Activated T-helper 2 cell treated with anti-CD3 and anti-CD28 coated beads, Interferon-gamma antibody, Interleukin-2, Interleukin-4, amounts not matched to agents 10 μg/mL and 5 μg/mL and 100 μg/mL, durations not matched to agents 14 hours and 24 hours and 36 hours (primary cell): ENCODE measurements around the gene ADPRHL1. TPM values are rescaled to one million over a fixed set of nuclear protein-coding genes. Genes with fewer than 3 reads are reported as not detected.

Experiments used
- DNase-seq: peaks from one replicate; pipeline ENCODE4 v3.0.0; 2021; ENCODE audit warnings: low spot score
- H3K27ac Mint-ChIP-seq: one replicate; pipeline ENCODE4 v1.8.0; 2021; ENCODE audit warnings: mixed read lengths
- H3K27me3 Mint-ChIP-seq: one replicate; pipeline ENCODE4 v1.8.0; 2021; ENCODE audit warnings: low read depth, mixed read lengths
- H3K36me3 Mint-ChIP-seq: one replicate; pipeline ENCODE4 v1.8.0; 2021; ENCODE audit warnings: low read depth, mixed read lengths
- H3K4me1 Mint-ChIP-seq: one replicate; pipeline ENCODE4 v1.8.0; 2021; ENCODE audit warnings: low read depth, mixed read lengths
- H3K4me3 Mint-ChIP-seq: one replicate; pipeline ENCODE4 v1.8.0; 2021; ENCODE audit warnings: low read depth, mild to moderate bottlenecking, moderate library complexity, mixed read lengths
- H3K9me3 Mint-ChIP-seq: one replicate; pipeline ENCODE4 v1.8.0; 2021; ENCODE audit warnings: mixed read lengths
- intact Hi-C: fragments of 100-400 bp; cut with micrococcal nuclease; formaldehyde crosslinking; loops from one replicate; pipeline ENCODE4 v1.15.1; 2023
- total RNA-seq: library from RNA; stranded (reverse); gene quantifications from 2 replicates; pipeline ENCODE4 v1.2.3, GENCODE V29; 2022

Gene ADPRHL1
- total RNA-seq, 1 donor from 2014 or later = 0.64 TPM

DNA sequence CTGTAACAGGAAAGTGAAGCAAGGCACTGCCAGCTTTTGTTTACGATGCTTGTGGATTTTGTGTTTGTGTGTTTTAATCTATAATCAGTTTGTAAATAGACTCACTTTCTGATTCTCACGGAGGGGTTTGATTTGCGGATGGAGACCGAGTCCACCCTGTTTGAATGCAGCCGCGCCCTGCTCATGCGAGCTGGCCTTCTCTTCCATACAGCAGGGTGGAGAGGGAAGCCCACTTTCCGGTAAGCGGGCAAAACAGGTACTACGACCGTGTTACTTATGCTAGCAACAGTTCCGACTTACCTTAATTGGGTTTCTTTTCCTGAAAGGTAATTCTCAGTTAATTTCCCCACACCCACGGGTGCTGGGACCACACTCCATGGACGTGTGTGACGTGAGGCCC is 33.1 kb downstream of the ADPRHL1 start:
- intact Hi-C loops = no loop called here
- Mint-ChIP-seq H3K27me3 (no peaks in the 10 kb centered on the region), H3K4me3 (no peak overlapping the region), H3K27ac (no peak overlapping the region), H3K36me3 (no peaks in the 10 kb centered on the region), H3K9me3 (no peaks in the 10 kb centered on the region), H3K4me1 (no peaks in the 10 kb centered on the region)
- DNase-seq = no peak

DNA sequence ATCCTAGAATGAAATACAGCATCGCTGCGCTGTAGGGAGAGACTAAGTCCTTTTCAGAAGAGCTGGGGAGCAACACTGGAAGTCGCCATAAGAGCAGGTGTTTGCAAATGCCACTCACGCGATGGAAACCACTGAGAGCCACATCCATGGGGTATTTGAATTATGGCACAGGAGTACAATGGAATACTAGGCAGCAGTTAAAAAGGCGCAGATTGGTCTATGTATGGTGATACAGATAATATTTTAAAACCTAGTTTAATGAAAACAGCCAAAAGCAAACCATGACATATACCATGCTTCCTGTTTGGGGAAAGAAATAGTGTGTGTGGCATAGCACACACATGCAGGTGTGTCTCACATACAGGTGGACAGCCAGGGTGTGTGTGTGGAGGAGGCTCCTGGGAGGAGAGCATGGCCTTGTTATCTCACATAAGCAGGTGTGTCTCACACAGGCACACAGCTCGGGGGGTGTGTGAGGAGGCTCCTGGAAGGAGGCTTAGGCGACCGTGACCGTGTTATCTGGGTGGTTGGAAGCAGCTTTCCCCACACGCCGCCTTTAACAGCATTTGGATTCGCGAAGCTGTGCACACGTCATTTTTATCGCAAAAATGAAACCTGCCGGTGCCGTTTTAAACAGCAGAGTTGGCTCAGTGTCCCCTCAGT is 33.6 kb downstream of the ADPRHL1 start:
- no peak for DNase-seq
- no peaks in the 10 kb centered on the region for H3K4me1 Mint-ChIP-seq
- H3K4me3 Mint-ChIP-seq = no peak overlapping the region
- no peaks in the 10 kb centered on the region for H3K36me3 Mint-ChIP-seq
- intact Hi-C loops = no loop called here
- H3K27ac Mint-ChIP-seq = no peak overlapping the region
- no peaks in the 10 kb centered on the region for H3K27me3 Mint-ChIP-seq
- no peaks in the 10 kb centered on the region for H3K9me3 Mint-ChIP-seq

- intact Hi-C loops = no loop called here
- H3K36me3 Mint-ChIP-seq = no peaks in the 10 kb centered on the region
- no peak overlapping the region for H3K27ac Mint-ChIP-seq
- DNase-seq = no peak
- no peaks in the 10 kb centered on the region for H3K27me3 Mint-ChIP-seq
- H3K4me3 Mint-ChIP-seq = no peak overlapping the region
- H3K9me3 Mint-ChIP-seq = no peaks in the 10 kb centered on the region
- no peaks in the 10 kb centered on the region for H3K4me1 Mint-ChIP-seq
Observed at GRCh38 chr13:113418722-113419049, 34.6 kb downstream of the ADPRHL1 start.

DNA sequence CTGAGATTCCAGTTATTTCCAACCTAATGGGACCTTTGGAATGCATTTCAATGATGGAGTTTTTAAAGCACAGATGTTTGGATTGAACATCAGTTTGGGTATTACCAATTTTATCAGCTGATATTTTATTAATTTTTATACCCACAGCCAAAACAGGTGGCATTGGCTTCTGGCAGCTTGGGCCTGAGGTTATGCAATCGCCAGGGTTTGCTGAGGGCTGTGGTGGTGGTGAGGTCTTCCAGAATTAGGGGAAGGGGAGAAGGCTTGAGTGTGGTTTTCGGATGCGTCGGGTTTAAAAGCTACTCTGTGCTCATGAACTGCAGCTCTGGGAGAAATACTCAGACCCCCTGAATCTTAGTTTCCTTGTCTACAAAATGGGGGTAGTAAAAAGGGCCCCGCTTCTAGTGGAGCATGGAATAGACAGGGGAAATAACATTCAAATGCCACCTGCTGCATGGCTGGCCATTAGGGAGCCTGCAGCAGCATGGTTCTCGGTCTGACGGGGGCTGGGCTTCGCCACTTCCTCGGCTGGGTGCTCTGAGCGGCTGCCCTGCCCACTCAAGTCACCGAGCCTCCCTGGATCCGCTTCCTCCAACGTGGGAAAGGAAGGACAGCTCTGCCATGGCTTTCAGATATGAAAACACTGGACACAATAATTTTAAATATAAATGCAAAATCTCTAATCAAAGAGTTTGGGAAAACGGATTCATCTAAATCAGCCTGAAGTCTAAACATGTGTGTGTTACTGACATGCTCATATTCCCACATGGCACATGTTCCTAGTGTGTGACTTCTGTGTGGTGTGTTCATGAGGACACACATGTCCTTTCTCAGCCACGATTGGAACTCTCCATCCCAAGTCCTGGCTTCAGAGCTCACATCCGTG is 35.2 kb downstream of the ADPRHL1 start:
- H3K36me3 Mint-ChIP-seq = no peaks in the 10 kb centered on the region
- no peak overlapping the region for H3K4me3 Mint-ChIP-seq
- H3K27ac Mint-ChIP-seq = no peak overlapping the region
- H3K4me1 Mint-ChIP-seq = no peaks in the 10 kb centered on the region
- no peak for DNase-seq
- no peaks in the 10 kb centered on the region for H3K27me3 Mint-ChIP-seq
- H3K9me3 Mint-ChIP-seq = no peaks in the 10 kb centered on the region
- intact Hi-C loops = no loop called here

DNA sequence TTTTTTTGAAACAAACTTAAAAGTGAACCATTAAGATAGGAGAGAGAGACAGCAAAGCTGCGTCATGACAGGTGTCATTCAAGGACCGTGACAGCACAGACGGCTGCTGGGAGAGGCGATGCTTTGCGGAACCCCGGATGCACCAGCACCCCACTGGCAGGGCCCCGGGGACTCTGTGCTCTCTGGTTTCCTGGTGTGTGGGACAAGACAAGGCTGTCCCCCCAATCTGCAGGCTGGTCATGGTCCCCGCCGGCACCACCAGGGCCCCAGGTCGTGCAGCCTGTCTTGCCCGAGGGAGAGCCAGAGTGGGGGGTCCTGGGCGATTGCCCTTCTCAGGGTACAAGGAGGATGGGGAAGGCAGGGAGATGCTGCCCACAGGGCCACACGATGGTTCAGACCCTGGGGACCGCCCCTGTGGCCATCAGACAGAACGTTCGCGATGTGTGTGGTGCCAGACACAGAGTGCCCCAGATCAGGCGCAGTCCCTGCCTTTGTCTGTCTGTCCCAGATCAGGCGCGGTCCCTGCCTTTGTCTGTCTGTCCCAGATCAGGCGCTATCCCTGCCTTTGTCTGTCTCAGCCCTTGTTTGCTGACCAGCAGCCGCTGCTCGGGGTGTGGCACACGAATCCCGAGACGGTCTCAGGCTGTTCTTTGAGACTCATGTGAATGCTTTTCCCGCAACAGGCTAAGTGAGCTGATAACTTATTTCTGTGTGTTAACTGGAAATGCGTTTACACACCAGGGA is 36.1 kb downstream of the ADPRHL1 start:
- H3K4me1 Mint-ChIP-seq = no peaks in the 10 kb centered on the region
- intact Hi-C loops = no loop called here
- H3K9me3 Mint-ChIP-seq = no peaks in the 10 kb centered on the region
- no peak for DNase-seq
- H3K4me3 Mint-ChIP-seq = no peak overlapping the region
- no peaks in the 10 kb centered on the region for H3K36me3 Mint-ChIP-seq
- no peaks in the 10 kb centered on the region for H3K27me3 Mint-ChIP-seq
- H3K27ac Mint-ChIP-seq = no peak overlapping the region

GRCh38 chr13:113415825-113416224 is 37.5 kb downstream of the ADPRHL1 start:
- H3K4me1 Mint-ChIP-seq = no peaks in the 10 kb centered on the region
- H3K27me3 Mint-ChIP-seq = no peaks in the 10 kb centered on the region
- no peak for DNase-seq
- intact Hi-C loops = no loop called here
- no peak overlapping the region for H3K27ac Mint-ChIP-seq
- no peaks in the 10 kb centered on the region for H3K9me3 Mint-ChIP-seq
- H3K36me3 Mint-ChIP-seq = no peaks in the 10 kb centered on the region
- H3K4me3 Mint-ChIP-seq = no peak overlapping the region

DNA sequence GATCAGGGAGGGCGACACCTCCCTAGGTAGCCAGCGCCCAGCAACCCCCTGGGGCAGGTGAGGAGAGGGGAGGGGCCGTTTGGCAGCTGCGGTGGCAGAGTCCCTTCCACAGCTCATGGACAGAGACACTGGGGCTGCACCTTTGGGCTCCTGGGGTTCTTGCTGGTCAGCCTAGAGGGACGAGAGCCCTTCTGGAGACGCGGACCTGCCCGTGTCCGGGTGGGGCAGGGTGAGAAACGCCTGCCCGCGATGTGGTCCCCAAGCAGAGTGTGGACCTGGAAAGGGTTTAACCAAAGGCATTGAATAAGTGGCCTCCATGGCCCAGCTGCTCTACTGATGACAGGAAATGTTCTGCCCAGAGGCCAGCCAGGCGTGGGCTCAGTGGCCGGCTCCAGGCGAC is 38.3 kb downstream of the ADPRHL1 start:
- Mint-ChIP-seq H3K36me3 (no peaks in the 10 kb centered on the region), H3K4me1 (no peaks in the 10 kb centered on the region), H3K27ac (no peak overlapping the region), H3K27me3 (no peaks in the 10 kb centered on the region), H3K9me3 (no peaks in the 10 kb centered on the region), H3K4me3 (no peak overlapping the region)
- DNase-seq = no peak
- intact Hi-C loops = no loop called here

DNA sequence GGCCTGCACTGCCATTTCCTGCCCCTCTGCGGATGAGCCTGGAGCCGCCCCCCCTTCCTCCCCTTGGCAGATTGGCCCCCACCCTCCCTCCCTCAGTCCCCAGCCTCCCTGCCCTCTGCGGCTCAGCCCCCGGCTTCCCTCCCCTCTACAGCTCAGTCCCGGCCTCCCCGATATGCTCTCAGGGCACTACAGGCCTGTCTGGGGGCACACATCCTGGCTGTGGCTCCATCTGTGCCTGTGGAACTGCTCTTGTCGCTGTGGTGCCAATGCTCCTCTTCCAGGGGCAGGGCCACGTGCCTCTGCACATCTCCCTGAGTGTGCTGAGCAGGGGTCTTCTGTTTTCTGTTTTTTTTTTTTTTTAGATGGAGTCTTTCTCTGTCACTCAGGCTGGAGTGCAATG is 39.0 kb downstream of the ADPRHL1 start:
- intact Hi-C loops = no loop called here
- H3K4me1 Mint-ChIP-seq = no peaks in the 10 kb centered on the region
- no peak for DNase-seq
- H3K36me3 Mint-ChIP-seq = no peaks in the 10 kb centered on the region
- H3K27ac Mint-ChIP-seq = no peak overlapping the region
- no peaks in the 10 kb centered on the region for H3K9me3 Mint-ChIP-seq
- no peak overlapping the region for H3K4me3 Mint-ChIP-seq
- H3K27me3 Mint-ChIP-seq = no peaks in the 10 kb centered on the region

DNA sequence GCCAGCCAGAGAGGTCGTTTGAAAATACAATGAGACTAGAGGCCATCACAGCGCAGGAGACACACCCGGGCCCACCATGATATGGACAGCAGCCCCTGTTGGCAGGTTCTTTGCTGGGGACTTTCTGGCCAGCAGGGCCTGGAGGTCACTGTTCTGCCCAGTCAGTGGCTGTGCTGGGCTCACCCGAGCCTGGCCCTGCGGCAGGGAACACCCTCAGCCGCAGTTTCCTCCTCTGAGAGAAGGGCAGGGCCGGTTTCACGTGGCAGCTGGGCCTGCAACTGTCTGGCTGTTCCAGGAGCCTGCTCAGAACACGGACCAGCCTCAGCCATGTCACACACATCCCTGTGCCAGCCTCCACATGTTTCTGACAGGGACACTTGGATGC is 39.4 kb downstream of the ADPRHL1 start:
- intact Hi-C loops = no loop called here
- no peak for DNase-seq
- Mint-ChIP-seq H3K9me3 (no peaks in the 10 kb centered on the region), H3K4me1 (no peaks in the 10 kb centered on the region), H3K4me3 (no peak overlapping the region), H3K27me3 (no peaks in the 10 kb centered on the region), H3K36me3 (no peaks in the 10 kb centered on the region), H3K27ac (no peak overlapping the region)

DNA sequence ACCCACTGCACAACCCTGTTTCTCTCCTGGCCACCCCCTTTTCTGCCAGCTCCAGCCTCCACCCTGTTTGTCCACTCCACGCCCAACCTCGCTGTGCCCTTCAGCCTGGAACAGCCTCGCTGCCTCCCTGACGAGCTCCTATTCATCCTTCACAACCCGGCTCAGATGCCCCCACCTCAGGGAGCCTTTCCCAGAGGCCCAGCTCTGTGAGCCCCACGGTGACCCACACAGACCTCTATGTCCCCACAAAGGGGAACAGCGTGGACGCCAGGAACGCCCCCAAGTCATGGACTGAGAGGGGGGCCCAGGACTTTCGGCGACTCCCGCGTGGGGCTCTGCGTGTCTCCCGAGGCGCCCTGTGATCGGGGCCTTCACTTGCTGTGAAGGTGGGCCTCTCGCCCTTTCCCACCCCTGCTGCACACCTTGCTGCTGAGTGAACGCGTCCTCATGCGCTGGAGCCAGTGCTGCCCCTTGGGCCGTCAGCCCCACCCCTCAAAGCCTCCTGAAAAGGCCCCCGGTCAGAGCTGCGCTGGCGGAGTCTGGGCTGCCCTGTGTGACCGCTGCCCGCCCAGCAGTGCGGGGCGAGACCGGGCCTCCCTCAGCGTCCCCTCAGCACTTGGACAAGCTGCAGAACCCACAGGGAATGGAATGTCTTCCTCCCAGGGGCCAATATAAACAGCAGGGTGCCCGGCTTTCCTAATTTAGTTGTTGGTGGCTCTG is 40.0 kb downstream of the ADPRHL1 start:
- DNase-seq = no peak
- H3K36me3 Mint-ChIP-seq = no peaks in the 10 kb centered on the region
- no peak overlapping the region for H3K27ac Mint-ChIP-seq
- H3K9me3 Mint-ChIP-seq = no peaks in the 10 kb centered on the region
- no peaks in the 10 kb centered on the region for H3K4me1 Mint-ChIP-seq
- H3K27me3 Mint-ChIP-seq = no peaks in the 10 kb centered on the region
- no peak overlapping the region for H3K4me3 Mint-ChIP-seq
- intact Hi-C loops = no loop called here

GRCh38 chr13:113412440-113412839 is 40.8 kb downstream of the ADPRHL1 start:
- no peaks in the 10 kb centered on the region for H3K9me3 Mint-ChIP-seq
- H3K27ac Mint-ChIP-seq = no peak overlapping the region
- H3K4me1 Mint-ChIP-seq = no peaks in the 10 kb centered on the region
- intact Hi-C loops = no loop called here
- H3K4me3 Mint-ChIP-seq = no peak overlapping the region
- DNase-seq = no peak
- H3K36me3 Mint-ChIP-seq = no peaks in the 10 kb centered on the region
- no peaks in the 10 kb centered on the region for H3K27me3 Mint-ChIP-seq

- no peaks in the 10 kb centered on the region for H3K27me3 Mint-ChIP-seq
- no peak overlapping the region for H3K27ac Mint-ChIP-seq
- H3K4me1 Mint-ChIP-seq = no peaks in the 10 kb centered on the region
- no peaks in the 10 kb centered on the region for H3K36me3 Mint-ChIP-seq
- intact Hi-C loops = no loop called here
- no peaks in the 10 kb centered on the region for H3K9me3 Mint-ChIP-seq
- no peak for DNase-seq
- H3K4me3 Mint-ChIP-seq = no peak overlapping the region
Observed at GRCh38 chr13:113411216-113412023, 41.9 kb downstream of the ADPRHL1 start.
